Activated effector memory CD4-positive, alpha-beta T cell treated with anti-CD3 and anti-CD28 coated beads, Interleukin-2, amount 50 U/mL, for 16 hours (primary cell): Measurements from ENCODE around the gene LFNG.
"Not testable (repeated sequence)": the region's sequence is repeated elsewhere in the genome, so short reads cannot be mapped to it uniquely, and the experiment has no call there.

ENCODE experiments used
- DNase-seq: peaks from one replicate; pipeline ENCODE4 v3.0.0-alpha.2; 2020

Gene LFNG

DNA sequence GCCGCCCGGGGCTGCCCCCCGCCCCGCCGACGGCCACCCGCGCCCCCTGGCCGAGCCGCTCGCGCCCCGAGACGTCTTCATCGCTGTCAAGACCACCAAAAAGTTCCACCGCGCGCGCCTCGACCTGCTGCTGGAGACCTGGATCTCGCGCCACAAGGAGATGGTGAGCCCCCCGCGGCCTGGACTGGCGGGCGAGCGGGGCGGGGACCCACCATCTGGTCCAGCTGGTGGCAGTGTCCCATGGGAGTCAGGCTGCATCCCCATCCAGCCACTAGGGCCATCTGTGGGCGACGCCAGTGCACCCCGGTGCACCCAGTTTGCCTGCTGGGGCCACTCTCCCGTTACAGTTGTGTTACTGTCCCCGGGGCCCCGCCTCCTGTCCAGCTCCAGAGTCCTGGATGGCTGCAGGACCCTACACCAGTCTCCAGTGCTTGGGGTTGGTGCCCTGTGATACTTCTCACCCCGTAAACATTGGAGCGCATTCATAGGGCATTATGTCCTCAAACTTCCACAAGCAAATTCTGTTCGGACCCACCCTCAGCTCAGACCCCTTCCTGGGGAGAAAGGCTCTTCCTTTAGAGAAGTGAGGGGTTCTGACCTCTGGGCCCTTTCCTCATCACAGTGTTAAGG is 672 bp downstream of the LFNG start:
- no peak for DNase-seq

DNA sequence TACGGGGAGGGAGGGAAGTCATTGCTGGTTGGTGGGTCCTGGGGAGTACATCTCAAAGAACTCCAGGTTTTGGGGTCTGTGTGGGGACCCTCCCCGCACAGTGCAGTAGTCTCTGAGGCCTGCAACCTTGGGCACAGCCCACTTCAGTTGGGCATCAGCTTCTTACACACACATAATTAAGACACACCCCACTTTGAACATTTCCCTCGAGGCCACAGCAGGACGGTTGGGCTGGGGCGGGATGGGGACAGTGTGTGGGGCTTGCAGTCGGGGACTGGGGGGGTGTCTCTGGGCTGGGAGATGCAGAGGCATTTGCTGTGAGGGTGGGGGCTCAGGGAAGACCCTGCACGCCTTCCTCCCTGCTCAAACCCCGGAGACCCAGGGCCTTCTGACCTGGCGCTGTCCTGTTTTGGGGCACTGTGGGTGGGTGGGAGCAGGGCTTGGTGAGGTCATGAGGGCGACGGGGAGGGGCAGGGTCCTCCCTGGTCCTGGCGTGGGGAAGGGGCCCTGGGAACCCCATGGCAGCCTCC is 1.3 kb downstream of the LFNG start:
- no peak for DNase-seq

DNA sequence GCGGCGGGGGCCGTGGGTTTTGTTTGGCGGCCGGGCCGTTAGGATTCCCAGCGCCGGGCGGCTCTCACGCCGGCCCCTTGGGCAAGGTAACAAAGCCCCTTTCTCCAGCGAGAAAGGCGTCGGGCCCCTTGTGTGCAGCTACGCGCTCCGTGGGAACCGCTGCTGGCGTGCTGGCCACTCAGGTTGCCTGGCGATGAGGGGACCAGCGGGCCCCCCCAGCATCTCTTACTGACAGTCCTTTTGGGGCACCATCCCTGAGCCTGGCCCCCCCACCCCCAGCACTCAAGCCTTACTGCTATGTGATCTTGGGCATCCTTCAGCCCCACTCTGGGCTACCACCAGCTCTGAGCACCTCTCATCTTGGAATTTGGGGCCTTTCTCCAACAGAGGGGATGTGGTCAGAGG is 1.8 kb downstream of the LFNG start:
- DNase-seq, result no peak

GRCh38 chr7:2521952-2522591 is 2.5 kb downstream of the LFNG start:
- DNase-seq, result peak; percentile 89

GRCh38 chr7:2522780-2523433 is 3.3 kb downstream of the LFNG start:
- peak; percentile 76 for DNase-seq

DNA sequence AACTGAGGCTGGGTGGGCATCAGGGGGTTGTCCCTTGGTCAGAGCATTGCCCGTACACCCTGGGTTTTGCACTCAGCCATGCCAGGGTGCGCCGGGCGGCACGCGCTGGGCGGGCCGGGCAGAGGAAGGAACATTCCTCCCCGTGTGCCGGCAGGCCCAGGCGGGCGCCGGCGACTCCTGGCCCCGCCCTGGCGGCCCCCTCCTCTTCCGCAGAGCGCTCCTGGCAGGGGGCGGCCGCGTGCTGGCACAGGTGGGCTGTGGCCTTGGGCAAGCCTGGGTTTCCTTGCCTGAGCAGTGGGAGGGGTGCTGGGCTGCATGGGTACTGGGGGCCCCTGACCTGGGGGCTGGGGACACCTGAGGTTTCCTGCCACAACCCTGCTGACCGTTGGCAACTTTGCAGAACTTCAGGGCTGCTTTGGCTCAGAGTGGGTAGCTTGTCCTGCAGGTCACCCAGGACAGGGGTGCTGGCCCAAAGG is 3.9 kb downstream of the LFNG start:
- DNase-seq, result no peak

GRCh38 chr7:2523941-2524807 is 4.6 kb downstream of the LFNG start:
- no peak for DNase-seq

- DNase-seq, result no peak
Observed at GRCh38 chr7:2524808-2525657, 5.5 kb downstream of the LFNG start.

DNA sequence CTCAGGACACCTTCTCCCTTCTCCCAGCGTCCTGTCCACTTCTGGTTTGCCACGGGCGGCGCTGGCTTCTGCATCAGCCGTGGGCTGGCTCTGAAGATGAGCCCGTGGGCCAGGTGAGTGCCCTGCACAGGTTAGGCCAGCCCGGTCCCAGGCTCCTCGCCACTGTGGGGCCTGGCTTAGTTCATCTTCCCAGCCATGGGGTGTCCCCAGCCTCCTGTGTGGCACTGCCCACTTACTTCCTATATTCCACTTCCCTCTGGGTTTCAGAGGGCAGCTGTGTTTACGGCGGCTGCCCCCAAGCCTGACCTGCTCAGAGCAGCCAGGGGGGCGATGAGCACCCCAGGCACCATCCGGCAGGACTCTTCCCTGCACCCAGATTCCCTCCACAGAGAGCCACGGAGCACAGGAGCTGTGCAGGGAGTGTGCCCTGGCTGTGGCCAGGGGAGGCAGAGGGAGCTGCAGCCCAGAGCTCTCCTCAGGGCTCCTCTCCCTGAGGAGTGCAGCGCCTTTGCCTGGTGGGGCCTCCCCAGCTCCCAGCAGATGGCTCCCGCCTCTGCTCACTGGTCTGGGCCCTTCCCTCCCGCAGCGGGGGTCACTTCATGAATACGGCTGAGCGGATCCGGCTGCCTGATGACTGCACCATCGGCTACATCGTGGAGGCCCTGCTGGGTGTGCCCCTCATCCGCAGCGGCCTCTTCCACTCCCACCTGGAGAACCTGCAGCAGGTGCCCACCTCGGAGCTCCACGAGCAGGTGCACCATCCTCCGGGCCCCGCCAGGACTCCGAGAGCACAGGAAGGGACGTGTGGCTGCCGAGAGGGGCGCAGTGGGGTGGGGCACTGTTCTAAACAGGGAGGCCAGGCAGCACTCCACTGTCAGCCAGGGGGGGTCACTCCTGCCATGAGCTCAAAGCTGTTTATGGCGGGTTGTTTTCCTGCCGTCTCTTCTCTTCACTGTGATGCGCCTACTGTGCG is 6.4 kb downstream of the LFNG start:
- no peak for DNase-seq

- DNase-seq, result no peak
Observed at GRCh38 chr7:2526659-2527504, 7.3 kb downstream of the LFNG start.

DNA sequence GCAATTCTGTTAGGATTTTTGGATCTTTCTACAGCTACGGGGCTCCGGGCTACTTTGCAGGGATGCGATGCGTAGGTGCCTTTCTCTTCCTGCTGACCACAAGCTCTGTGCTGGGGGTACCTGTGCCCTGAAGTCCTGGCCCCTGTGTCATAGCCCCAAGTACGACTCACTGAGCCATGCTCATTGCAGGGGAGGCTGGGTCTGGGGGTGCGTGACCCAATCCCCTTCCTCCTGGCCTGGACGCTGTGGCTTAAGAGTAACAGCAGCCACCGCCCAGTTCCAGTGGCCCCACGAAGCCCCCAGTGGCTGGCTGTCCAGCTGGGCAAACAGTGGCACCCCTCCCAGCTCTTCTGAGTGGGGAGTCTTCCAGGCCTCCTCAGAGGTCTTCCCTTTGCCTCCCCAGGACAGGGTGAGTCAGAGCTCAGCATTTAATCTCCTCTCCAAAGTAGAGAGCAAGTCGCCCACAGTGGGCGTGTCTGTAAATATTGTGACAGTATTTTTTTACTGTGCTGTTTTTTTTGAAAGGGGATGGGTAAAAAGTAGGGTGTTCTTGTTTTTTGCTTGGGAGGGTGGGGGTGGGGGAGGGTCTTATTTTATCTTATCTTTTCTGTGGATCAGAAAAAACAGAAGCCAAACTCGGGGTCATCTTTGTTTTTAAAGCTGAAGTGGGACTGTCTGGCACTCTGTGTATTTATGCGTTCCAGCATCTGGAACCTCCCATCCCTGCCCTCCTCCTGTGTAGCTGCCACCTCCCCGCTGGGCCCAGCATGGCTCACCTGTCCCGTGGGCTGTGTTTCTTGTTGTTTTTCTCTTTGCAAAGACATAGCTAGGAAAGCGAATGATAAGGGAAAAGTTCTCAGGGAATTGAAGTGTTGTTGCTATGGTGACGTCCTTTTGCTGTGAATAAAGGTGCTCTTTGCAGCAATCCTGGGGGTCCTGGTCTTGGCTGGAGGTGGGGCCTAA is 8.2 kb downstream of the LFNG start:
- DNase-seq, result peak; percentile 84

DNA sequence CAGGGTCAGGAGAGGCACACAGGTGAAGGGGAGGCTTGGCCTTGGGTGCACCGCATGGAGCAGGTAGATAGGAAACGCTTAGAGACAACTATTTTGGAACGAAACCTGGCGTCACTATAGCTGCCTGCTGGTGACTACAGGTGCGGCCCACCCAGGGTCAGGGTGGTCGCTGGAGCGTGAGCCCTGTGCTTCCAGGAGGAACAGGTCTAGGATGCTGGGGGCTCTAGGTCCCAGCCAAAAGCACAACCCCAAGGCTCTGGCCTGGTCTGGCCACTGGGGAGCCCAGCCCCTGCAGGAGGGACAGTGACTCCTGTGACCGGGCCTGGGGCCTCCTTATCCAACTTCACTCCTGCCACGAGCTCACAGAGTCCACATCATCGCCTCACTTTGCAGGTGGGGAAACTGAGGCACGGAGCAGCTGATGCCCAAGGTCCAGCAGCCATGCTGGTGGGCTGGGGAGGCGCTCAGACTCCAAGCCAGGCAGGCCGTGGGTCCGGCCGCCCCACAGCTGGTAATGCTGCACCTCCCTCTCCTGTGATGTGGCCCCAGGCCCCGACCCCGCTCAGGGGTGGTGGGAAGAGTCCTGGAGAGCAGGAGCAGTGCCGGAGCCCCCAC is 9.0 kb downstream of the LFNG start:
- no peak for DNase-seq

GRCh38 chr7:2529161-2530070 is 9.8 kb downstream of the LFNG start:
- peak; percentile 83 for DNase-seq

DNA sequence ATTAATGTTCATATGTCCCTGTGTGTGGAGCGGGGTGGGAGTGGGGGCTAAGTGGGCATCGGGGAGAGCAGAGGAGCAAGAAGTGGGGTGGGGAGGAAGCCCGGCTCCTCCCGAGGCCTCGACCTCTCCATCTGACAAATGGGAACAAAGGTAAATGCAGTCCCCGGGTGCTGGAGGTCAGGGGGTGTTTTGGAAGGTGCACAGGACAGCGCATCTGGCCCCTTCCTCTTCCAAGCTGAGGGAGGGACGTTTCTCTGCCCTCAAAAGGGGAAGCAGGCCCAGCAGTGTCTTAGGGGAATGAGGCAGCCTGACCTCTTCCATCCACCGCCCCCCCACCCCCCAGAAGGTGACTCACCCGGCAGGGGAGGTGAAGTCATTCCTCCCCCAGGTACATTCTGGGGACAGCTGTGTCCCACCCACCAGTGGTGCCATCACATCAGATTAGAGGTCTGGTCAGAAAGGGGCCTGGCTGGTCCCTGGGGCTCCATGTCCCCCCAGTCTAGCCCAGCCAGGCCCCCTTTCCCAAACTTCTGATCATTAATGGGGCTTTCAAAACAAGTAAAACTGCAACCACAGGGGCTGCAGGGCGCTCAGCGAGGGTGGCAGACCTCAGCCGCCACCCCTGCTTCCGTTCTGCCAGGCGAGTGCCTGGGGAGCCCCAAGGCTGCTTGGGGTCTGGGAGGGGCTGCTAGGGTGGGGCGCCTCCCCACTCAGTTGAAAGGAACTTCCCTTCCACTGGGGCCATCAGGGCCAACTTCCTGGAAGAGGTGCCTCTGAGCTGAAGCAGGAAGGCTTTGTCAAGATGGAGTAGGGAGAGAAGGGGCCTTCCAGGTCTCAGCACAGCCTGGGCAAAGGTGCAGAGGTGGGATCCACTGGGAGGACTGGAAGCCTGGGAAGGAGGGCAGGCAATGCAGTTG is 10.8 kb downstream of the LFNG start:
- peak; percentile 90 for DNase-seq

GRCh38 chr7:2530994-2531795 is 11.6 kb downstream of the LFNG start:
- DNase-seq, result not testable (repeated sequence)
